Measurements from ENCODE around the gene COL16A1.
A peak's percentile ranks its signal among the peaks of the same experiment; 100 is the strongest.
"Not testable (repeated sequence)": the region's sequence is repeated elsewhere in the genome, so short reads cannot be mapped to it uniquely, and the experiment has no call there.

Gene COL16A1

DNA sequence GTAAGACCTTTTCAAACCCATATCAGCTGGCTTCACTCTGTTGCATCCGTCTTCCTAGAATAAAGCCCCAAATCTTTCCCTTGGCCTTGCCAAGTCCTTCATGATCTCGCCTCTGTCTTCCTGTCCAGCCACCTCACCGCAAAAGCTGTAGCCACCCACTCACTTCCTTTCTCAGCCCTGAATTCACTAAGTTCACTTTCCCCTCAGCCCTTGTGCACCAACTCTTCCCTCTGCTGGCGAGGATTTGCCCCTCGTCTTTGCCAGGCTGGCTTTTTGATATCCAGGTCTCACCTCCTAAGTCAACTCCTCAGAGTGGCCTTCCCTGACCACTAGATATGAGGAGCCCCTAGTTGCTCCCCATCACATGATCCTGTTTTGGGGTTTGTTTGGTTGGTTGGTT lies 3.9 kb upstream of the COL16A1 start:
- DNase-seq (ENCODE audit: low read depth): peak; percentile 66
- TF ChIP-seq, protein P1, sequence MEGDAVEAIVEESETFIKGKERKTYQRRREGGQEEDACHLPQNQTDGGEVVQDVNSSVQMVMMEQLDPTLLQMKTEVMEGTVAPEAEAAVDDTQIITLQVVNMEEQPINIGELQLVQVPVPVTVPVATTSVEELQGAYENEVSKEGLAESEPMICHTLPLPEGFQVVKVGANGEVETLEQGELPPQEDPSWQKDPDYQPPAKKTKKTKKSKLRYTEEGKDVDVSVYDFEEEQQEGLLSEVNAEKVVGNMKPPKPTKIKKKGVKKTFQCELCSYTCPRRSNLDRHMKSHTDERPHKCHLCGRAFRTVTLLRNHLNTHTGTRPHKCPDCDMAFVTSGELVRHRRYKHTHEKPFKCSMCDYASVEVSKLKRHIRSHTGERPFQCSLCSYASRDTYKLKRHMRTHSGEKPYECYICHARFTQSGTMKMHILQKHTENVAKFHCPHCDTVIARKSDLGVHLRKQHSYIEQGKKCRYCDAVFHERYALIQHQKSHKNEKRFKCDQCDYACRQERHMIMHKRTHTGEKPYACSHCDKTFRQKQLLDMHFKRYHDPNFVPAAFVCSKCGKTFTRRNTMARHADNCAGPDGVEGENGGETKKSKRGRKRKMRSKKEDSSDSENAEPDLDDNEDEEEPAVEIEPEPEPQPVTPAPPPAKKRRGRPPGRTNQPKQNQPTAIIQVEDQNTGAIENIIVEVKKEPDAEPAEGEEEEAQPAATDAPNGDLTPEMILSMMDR (IDR thresholded peaks at IDR 0.05; ENCODE audit: insufficient read depth, low read depth, low read length, missing control alignments): peak; percentile 23
- no peak overlapping the region for H3K4me3 ChIP-seq (ENCODE audit: low read depth, low read length)

DNA sequence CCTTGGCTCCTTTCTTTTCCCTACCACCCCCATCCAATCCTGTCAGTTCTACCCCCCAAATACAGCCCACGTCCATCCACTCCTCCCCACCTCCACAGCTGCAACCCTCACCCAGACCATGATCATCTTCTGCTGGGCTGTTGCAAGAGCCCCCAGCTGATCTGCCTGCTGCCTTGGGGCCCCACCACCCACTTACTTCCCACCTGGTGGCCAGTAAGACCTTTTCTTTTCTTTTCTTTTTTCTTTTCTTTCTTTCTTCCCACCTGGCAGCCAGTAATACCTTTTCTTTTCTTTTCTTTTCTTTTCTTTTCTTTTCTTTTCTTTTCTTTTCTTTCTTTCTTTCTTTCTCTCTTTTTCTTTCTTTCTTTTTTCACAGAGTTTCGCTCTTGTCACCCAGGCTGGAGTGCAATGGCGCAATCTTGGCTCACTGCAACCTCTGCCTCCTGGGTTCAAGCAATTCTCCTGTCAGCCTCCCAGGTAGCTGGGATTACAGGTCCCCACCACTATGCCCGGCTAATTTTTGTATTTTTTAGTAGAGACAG lies 3.3 kb upstream of the COL16A1 start:
- H3K4me3 ChIP-seq (ENCODE audit: low read depth, low read length); DNase-seq (ENCODE audit: low read depth): not testable (repeated sequence)

DNA sequence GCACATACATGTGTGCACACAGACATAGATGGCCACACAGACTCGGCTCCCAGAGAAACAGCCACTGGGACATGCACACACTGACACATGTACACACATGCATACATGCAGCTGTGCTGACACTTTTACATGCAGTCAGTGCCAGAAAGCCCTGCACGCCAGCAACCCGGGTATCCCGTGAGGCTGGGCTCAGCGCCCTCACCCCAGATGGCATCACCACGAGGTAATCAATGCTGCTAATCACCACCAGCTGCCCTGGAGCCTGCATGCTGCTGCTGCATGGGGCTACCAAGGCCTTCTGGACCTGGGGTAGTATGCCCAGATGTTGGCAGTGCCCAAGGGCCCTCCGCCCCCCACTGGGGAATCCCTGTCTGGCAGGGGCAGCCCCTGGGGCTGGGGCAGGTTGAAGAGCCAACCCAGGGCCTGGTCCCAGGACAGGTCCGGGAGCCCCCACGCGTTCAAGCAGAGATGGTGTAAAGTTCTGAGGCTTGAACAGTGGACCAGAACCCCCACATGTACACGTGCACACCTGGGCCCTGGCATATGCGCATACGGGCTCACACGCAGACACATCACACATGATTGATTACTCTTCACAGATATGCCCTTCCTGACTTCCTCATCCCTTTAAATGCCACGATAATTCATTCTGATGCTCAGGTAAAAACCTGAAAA lies 2.7 kb upstream of the COL16A1 start:
- no peak for DNase-seq (ENCODE audit: low read depth)
- H3K4me3 ChIP-seq (ENCODE audit: low read depth, low read length): no peak overlapping the region
- TF ChIP-seq, protein P1 (IDR thresholded peaks at IDR 0.05; ENCODE audit: insufficient read depth, low read depth, low read length, missing control alignments): no peak

DNA sequence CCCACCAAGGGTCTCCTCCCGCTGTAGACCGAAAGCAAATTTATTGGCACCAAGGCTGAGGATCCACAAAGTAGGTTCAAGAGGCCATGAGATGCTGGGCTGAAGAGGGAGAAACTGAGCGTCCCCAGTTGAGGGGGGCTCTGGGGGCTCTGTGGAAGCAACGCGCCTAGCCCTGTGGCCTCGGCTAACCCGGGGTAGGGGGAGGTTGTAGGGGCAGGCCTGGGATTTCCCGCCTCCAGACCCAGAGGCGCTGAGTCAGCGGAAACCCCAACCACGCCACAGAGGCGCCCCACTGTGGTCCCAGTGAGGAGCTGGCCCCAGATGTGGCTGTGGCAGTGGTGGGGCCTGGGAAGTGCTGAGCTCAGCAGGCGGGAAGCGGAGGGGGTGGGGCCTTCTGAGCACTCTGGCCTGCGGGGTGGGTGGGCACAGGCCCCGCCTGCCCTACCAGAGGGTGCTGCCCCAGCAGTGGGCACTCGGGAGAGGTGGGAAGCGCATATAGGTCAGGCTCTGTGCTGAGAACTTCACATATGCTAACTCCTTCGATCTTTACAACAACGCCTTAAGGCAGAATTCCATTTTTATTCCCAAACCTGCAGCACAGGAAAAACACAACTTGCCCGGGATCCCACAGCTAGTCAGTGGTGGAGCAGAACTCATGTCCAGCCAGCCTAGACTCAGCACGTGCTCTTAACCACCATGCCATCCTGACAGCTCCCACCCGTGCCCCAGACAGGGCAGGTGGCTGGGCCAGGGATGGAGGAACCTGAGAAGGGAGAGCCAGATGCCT lies 1.5 kb upstream of the COL16A1 start:
- TF ChIP-seq, protein P1 (IDR thresholded peaks at IDR 0.05; ENCODE audit: insufficient read depth, low read depth, low read length, missing control alignments): peak; percentile 40
- peak; percentile 70 for DNase-seq (ENCODE audit: low read depth)
- H3K4me3 ChIP-seq (ENCODE audit: low read depth, low read length): no peak overlapping the region; the same call in 1 of the 2 replicates

DNA sequence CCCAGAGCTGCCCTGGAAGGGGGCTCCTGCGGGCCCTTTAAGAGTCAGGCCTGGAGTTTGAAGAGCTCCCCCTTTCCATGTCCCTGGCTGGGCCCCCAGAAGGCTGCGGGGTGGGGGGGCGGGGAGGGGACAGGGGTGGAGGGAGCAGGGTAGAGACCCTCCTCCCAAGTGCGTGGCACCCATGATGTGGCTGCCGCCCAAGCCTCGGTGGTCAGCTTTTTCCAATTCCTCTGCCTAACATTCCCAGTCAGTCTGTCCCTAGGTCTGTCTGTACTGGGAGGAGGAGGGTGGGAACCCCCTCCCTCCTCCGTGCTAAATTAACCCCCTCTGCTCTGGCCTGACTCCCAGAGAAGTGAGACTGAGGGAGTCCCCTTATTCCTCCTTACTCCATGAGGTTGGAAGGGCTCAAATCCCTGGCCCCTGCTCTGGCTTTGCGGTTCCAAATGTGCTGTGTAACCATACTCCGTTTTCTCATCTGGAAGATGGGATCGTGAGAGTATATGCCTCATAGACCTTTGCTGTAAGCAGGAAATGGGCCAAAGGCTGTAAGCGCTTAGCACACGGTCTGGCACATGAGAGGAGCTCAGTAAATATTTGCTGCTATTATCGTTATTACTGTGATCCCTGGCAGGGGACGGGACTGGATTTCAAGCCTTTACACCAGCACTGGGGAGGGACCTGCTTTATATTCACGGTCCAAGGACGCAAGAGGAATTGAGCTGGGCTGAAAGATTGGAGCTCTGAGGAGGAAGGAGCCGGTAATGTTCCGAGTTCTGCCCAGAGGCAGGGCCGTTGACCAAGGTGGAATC lies 658 bp upstream of the COL16A1 start:
- TF ChIP-seq, protein P1 (IDR thresholded peaks at IDR 0.05; ENCODE audit: insufficient read depth, low read depth, low read length, missing control alignments): no peak
- DNase-seq (ENCODE audit: low read depth): peak; percentile 23
- no peak overlapping the region; the same call in 1 of the 2 replicates for H3K4me3 ChIP-seq (ENCODE audit: low read depth, low read length)

DNA sequence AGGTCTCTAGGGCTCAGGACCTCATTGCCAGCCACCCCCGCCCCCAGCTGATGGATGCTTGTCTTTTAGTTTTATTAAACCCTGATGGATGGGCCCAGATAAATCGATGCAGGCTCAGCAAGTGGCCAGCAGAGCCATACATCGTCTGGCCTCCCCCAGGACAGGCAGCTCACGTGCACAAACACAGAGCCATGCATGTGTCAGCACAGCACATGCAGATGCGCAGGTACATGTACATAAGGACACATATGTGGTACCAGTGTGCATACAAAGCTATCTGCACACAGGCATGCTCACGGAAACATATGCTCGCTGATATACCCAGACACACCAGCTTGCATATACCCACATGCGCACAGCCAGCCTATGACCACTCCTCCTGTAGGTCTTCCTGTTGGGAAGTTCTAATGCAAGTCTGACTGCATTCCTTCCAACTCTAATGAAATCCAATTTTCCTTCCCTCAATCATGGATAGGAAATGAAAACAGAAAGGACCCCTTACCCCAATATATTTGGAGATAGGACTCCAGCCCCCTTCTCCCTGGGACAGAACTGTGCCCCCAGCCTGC lies 897 bp downstream of the COL16A1 start:
- TF ChIP-seq, protein P1 (IDR thresholded peaks at IDR 0.05; ENCODE audit: insufficient read depth, low read depth, low read length, missing control alignments): no peak
- no peak overlapping the region for H3K4me3 ChIP-seq (ENCODE audit: low read depth, low read length)
- DNase-seq (ENCODE audit: low read depth): no peak
